A673 (cell line): ENCODE measurements around the gene MBD5. TPM values are rescaled to one million over a fixed set of nuclear protein-coding genes. Genes with fewer than 3 reads are reported as not detected.
A peak's percentile ranks its signal among the peaks of the same experiment; 100 is the strongest.

Experiments used
- BruUV-seq: library from RNA; stranded (reverse); fragments of 400-500 nt; replicated peaks from 2 replicates; lab custom pipeline; 2021; lab: Mats Ljungman, UMichigan
- CTCF ChIA-PET: fragments of 300-600 bp; sonication (Branson Sonifier 250); formaldehyde crosslinking; loops from one replicate; lab custom pipeline; 2022; ENCODE audit warnings: antibody characterized with exemption; lab: Charles Lee
- POLR2A ChIA-PET: fragments of 300-600 bp; sonication (Branson Sonifier 250); formaldehyde crosslinking; loops from one replicate; lab custom pipeline; 2022; ENCODE audit warnings: antibody characterized with exemption; ENCODE audit not compliant: low non-redundant PET; lab: Charles Lee
- DNase-seq: peaks from one replicate; pipeline ENCODE4 v3.0.0-alpha.2; 2015; ENCODE audit warnings: low spot score
- H3K27ac ChIP-seq: fragments of 200-600 bp; sonication (generic); 2 replicates; pipeline ENCODE4 v1.5.1; 2016; ENCODE audit warnings: mixed run types, low read depth, mild to moderate bottlenecking, mixed read lengths, antibody characterized with exemption, low read length; ENCODE audit not compliant: poor library complexity, severe bottlenecking
- H3K27me3 ChIP-seq: fragments of 200-600 bp; sonication (generic); replicated peaks from 2 replicates; pipeline ENCODE4 v1.6.1; 2017; ENCODE audit warnings: mixed run types, low read depth, mild to moderate bottlenecking, mixed read lengths, antibody characterized with exemption, low read length; ENCODE audit not compliant: insufficient read depth, poor library complexity
- H3K36me3 ChIP-seq: fragments of 200-600 bp; sonication (generic); 2 replicates; pipeline ENCODE4 v1.6.1; 2016; ENCODE audit warnings: mixed run types, mild to moderate bottlenecking, mixed read lengths, antibody characterized with exemption, low read length; ENCODE audit not compliant: insufficient read depth, poor library complexity, severe bottlenecking
- H3K4me1 ChIP-seq: fragments of 200-600 bp; sonication (generic); 2 replicates; pipeline ENCODE4 v1.6.1; 2017; ENCODE audit warnings: mixed run types, mild to moderate bottlenecking, mixed read lengths, antibody characterized with exemption, low read length; ENCODE audit not compliant: insufficient read depth, poor library complexity, severe bottlenecking
- H3K4me3 ChIP-seq: fragments of 200-600 bp; sonication (generic); 2 replicates; pipeline ENCODE4 v1.5.1; 2016; ENCODE audit warnings: low read depth, mixed run types, mild to moderate bottlenecking, mixed read lengths, low read length; ENCODE audit not compliant: poor library complexity, severe bottlenecking
- H3K9me3 ChIP-seq: fragments of 200-600 bp; sonication (generic); 2 replicates; pipeline ENCODE4 v1.6.1; 2016; ENCODE audit warnings: mixed run types, low read depth, mild to moderate bottlenecking, mixed read lengths, antibody characterized with exemption, low read length; ENCODE audit not compliant: poor library complexity, severe bottlenecking
- EZH2 ChIP-seq: fragments of 200-600 bp; sonication (generic); IDR thresholded peaks from 2 replicates; pipeline ENCODE4 v1.6.1; 2017; ENCODE audit warnings: borderline replicate concordance, low read depth, mild to moderate bottlenecking, mixed read lengths, antibody characterized with exemption, low read length; ENCODE audit not compliant: poor library complexity, severe bottlenecking
- intact Hi-C: fragments of 100-400 bp; cut with micrococcal nuclease; formaldehyde crosslinking; loops from one replicate; pipeline ENCODE4 v1.10.0; 2022; ENCODE audit not compliant: unreplicated experiment
- total RNA-seq: library from RNA; stranded (reverse); gene quantifications from 2 replicates; pipeline ENCODE4 v1.2.3, GENCODE V29; 2021
- TF ChIP-seq, protein P1 (sequence below): fragments of 300-800, 200-600 bp; sonication (generic); conservative IDR thresholded peaks from 2 replicates; pipeline ENCODE4 v1.5.1; 2017; ENCODE audit warnings: low read depth, mild to moderate bottlenecking, antibody characterized with exemption, low read length, moderate library complexity, mixed read lengths

MBD5 gene
- total RNA-seq, 1 experiment from 2014 or later: 32.4 TPM

DNA sequence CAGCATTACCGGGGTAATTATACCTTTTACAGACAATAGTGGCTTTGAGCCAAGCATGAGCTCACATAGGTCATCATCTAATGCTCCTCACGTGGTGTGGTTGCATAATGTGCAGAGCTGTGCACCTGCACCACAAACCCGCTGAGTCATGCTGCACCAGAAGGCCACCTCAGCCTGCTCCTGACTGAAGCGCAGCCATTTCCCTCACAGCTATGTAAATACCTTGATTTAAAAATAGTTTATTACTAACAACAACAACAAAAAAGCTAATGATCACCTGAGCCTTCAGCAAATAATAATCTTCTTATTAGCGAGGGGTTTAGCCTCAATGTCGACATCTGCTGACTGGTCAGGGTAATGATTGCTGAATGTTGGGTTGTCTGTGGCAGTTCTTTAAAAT is 238.8 kb downstream of the MBD5 start:
- intact Hi-C loops: no loop called here
- TF ChIP-seq, protein P1, sequence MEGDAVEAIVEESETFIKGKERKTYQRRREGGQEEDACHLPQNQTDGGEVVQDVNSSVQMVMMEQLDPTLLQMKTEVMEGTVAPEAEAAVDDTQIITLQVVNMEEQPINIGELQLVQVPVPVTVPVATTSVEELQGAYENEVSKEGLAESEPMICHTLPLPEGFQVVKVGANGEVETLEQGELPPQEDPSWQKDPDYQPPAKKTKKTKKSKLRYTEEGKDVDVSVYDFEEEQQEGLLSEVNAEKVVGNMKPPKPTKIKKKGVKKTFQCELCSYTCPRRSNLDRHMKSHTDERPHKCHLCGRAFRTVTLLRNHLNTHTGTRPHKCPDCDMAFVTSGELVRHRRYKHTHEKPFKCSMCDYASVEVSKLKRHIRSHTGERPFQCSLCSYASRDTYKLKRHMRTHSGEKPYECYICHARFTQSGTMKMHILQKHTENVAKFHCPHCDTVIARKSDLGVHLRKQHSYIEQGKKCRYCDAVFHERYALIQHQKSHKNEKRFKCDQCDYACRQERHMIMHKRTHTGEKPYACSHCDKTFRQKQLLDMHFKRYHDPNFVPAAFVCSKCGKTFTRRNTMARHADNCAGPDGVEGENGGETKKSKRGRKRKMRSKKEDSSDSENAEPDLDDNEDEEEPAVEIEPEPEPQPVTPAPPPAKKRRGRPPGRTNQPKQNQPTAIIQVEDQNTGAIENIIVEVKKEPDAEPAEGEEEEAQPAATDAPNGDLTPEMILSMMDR: no peak; the same call in 1 of the 2 replicates
- TF ChIP-seq EZH2: no peak
- Histone ChIP-seq H3K27me3 (no peaks in the 10 kb centered on the region), H3K9me3 (no peaks in the 10 kb centered on the region), H3K4me3 (no peak overlapping the region), H3K4me1 (no peaks in the 10 kb centered on the region), H3K27ac (no peak overlapping the region), H3K36me3 (no peaks in the 10 kb centered on the region)
- DNase-seq: peak; percentile 10
- no TSS peak for BruUV-seq
- POLR2A ChIA-PET: no interaction called here
- CTCF ChIA-PET: no interaction called here

DNA sequence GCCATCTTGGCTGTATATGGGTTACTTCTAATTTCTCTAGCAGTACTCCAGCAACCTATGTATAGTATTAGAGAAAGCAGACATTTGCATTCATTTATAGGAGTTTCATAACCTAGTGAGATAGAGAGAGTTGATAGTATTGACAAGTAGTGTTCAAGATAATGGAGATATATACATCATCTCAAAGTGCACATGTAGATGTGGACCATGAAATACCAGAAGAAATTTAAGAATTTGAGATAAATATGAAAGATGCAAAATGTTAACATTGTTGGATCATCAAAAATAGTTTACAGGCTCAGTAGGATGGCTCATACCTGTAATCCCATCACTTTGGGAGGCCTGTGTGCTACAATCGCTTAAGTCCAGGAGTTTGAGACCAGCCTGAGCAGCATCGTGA is 243.0 kb downstream of the MBD5 start:
- ChIA-PET CTCF (no interaction called here), POLR2A (no interaction called here)
- Histone ChIP-seq H3K9me3 (no peaks in the 10 kb centered on the region), H3K36me3 (no peaks in the 10 kb centered on the region), H3K4me3 (no peak overlapping the region), H3K27ac (no peak overlapping the region), H3K4me1 (peaks cover 3% of the 10 kb centered on the region), H3K27me3 (no peaks in the 10 kb centered on the region)
- TF ChIP-seq EZH2: no peak
- TF ChIP-seq, protein P1: no peak
- intact Hi-C loops: no loop called here
- no TSS peak for BruUV-seq
- no peak for DNase-seq

DNA sequence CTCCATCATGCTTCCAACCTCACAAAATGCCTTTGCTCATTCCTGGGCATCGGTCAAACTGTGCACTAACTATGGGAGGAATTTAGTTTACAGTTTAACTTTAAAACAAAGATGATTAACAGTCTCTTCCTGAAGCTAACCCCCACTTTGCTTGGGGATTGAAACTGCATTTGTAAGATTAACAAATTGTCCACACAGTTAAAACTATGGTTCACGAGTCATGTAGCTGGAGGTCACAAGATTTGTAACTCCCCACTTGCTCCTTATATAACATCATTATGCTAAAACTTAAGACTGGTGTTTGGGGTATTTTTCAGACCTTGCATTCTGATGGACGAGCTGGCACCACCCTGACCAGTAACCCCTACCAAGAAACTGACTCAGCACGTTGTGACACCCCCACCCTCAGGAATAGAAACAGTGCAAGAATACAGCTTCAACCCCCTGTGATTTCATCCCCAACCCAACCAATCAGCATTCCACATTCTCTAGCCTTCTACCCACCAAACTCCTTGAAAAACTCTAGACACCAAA is 252.3 kb downstream of the MBD5 start:
- BruUV-seq: no TSS peak
- Histone ChIP-seq H3K27ac (no peak overlapping the region), H3K36me3 (no peaks in the 10 kb centered on the region), H3K27me3 (no peaks in the 10 kb centered on the region), H3K4me1 (no peaks in the 10 kb centered on the region), H3K9me3 (no peaks in the 10 kb centered on the region), H3K4me3 (no peak overlapping the region)
- CTCF ChIA-PET: no interaction called here
- DNase-seq: no peak
- POLR2A ChIA-PET: no interaction called here
- TF ChIP-seq EZH2: no peak
- TF ChIP-seq, protein P1: no peak
- intact Hi-C loops: no loop called here
